ENCODE results near the gene ZNF746. TPM values are rescaled to one million over a fixed set of nuclear protein-coding genes. Genes with fewer than 3 reads are reported as not detected.

The ZNF746 gene
- total and polyA plus RNA-seq, 5 experiments from 2014 or later, result 5.9 to 26.0 (median 10.9) TPM

DNA sequence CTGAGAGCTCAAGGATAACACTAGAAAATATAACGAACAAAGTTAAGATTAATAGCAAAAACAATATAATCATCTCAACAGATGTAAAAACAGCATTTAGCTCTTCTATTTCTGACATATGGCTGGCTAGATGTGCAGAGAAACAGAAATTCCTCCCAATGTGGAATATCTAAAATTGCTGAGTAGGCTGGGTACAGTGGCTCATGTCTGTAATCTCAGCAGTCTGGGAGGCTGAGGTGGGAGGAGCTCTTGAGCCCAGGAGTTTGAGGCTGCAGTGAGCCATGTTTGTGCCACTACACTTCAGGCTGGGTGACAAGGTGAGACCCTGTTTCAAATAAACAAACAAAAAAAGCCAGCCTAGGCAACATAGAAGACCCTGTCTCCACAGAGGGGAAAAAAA is 18.0 kb downstream of the ZNF746 start:
- Mint-ChIP-seq H3K27me3 (no peaks in the 10 kb centered on the region), H3K9me3 (peaks cover 0 to 13% (median 5%) of the 10 kb centered on the region in 9 donors), H3K27ac (no peak overlapping the region), H3K4me1 (peaks cover 0 to 9% (median 5%) of the 10 kb centered on the region in 4 donors), H3K4me3 (no peak overlapping the region), H3K36me3 (peaks cover 12 to 66% (median 26%) of the 10 kb centered on the region in 3 donors)
- DNase-seq (no peak), ATAC-seq (no peak)
- POLR2A ChIA-PET, result interaction anchor here (0.9 kb wide), 1 partner anchor 19 kb away, joined by 4 read pairs; the partner anchor contains the start of gene ZNF777

GRCh38 chr7:149478754-149479153 is 18.9 kb downstream of the ZNF746 start:
- Mint-ChIP-seq H3K27me3 (no peaks in the 10 kb centered on the region), H3K4me3 (no peak overlapping the region), H3K9me3 (peaks cover 0 to 13% (median 5%) of the 10 kb centered on the region in 9 donors), H3K36me3 (peaks cover 12 to 69% (median 33%) of the 10 kb centered on the region in 3 donors), H3K4me1 (peaks cover 0 to 8% (median 5%) of the 10 kb centered on the region in 4 donors), H3K27ac (peak overlapping the region in 2 of 10 donors; percentile 27 to 30)
- DNase-seq (no peak), ATAC-seq (no peak)
- POLR2A ChIA-PET, result no interaction called here

- no peak for DNase-seq
- Mint-ChIP-seq H3K4me3 (no peak overlapping the region), H3K36me3 (peaks cover 12 to 69% (median 34%) of the 10 kb centered on the region in 3 donors), H3K27ac (peak overlapping the region in 6 of 10 donors; percentile 27 to 65 (median 45)), H3K4me1 (peaks cover 0 to 8% (median 5%) of the 10 kb centered on the region in 4 donors), H3K27me3 (no peaks in the 10 kb centered on the region), H3K9me3 (peaks cover 0 to 13% (median 5%) of the 10 kb centered on the region in 9 donors)
- no peak for ATAC-seq
- POLR2A ChIA-PET, result no interaction called here
Measured at GRCh38 chr7:149477494-149478443, 19.8 kb downstream of the ZNF746 start.

- no peak for ATAC-seq
- Mint-ChIP-seq H3K4me1 (peaks cover 0 to 8% (median 5%) of the 10 kb centered on the region in 4 donors), H3K9me3 (peaks cover 0 to 13% (median 5%) of the 10 kb centered on the region in 9 donors), H3K36me3 (peaks cover 15 to 69% (median 39%) of the 10 kb centered on the region in 3 donors), H3K27ac (peak overlapping the region in 1 of 10 donors; percentile 11), H3K27me3 (no peaks in the 10 kb centered on the region), H3K4me3 (no peak overlapping the region)
- POLR2A ChIA-PET, result interaction anchor here (0.7 kb wide), 1 partner anchor 449 kb away, joined by 6 read pairs; the partner anchor contains the start of gene PDIA4
- DNase-seq, result no peak
Measured at GRCh38 chr7:149476791-149477190, 20.8 kb downstream of the ZNF746 start.

DNA sequence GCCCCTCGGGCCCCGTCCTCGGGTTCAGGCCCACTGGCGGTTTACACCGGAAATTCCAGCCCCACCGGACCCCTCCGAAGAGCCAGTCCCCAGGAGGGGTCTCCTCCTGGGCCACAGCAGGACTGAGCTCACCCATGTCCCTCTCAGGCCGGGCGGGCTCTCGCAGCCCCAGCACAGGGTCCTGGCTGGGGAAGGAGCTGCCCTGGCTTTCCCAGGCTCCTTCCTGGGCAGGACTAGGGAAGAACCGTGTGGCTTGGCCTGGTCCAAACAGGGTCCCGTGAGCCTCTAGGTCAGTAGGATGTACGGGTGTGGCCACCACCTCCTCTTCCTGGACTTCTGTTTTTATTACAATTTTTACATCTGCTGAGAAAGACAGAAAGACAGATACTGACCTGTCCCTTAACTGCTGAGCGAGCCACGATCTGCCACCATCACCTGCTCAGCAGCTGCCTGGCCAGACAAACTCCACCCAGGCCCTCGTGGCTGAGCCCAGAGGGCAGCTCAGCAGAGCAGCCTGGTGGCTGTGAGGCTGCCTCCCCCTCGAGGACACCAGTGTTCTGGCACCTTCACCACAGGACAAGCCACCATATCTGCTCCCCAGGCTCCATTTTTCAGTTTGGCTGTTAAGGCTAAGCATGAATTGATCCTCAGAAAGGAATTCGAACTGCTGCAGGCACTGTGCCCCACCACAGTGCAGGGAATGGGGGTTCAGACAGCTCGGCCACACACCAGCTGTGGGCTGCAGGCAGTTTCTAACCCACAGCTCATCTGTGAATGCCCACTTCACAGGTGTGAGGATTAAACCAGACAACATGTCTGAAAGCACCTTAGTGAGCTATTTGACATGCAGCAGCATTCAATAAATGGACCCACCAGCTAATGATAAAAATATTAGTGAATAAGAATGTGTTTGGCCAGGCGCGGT is 22.2 kb downstream of the ZNF746 start:
- Mint-ChIP-seq H3K27ac (peak overlapping the region in 3 of 10 donors; percentile 11 to 60 (median 51)), H3K9me3 (peaks cover 0 to 13% (median 5%) of the 10 kb centered on the region in 9 donors), H3K36me3 (peaks cover 15 to 64% (median 36%) of the 10 kb centered on the region in 3 donors), H3K4me1 (peaks cover 0 to 8% (median 5%) of the 10 kb centered on the region in 4 donors), H3K4me3 (no peak overlapping the region), H3K27me3 (no peaks in the 10 kb centered on the region)
- ATAC-seq (no peak), DNase-seq (no peak)
- POLR2A ChIA-PET, result no interaction called here

DNA sequence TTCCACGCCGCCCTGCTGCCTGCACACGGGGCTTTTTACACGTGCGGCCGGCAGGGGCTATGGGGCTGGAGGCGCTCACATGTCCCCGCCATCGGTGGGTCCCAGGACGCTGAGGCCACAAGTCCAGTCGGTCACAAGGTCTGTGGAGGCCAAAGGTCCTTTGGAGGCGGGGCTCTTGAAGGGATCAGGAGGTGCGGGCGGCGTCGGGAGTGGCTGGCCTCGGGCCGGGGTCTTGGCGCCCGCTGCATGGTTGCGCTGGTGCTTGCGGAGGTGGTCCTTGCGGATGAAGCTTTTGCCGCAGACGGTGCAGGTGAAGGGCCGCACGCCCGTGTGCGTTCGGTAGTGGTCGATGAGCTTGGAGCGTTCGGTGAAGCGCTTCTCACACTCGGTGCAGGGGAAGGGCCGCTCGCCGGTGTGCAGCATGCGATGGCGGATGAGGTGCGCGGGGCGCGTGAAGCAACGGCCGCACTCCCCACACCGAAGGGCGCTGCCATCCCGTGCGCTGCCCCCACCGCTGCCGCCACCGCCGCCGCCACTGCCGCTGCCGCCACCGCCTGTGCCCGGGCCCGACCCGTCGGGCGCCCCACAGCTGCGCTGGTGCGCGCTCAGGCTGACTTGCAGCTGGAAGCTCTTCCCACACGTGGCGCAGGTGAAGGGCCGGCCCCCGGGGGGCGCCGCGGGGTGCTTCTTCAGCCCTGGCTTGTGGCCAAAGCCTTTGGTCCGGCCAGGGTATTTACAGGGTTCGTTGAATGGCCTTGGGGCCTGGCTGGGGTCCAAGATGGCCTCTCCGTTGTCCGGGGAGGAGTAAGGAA is 23.1 kb downstream of the ZNF746 start:
- no peak overlapping the region for H3K4me3 Mint-ChIP-seq
- POLR2A ChIA-PET, result no interaction called here
- no peak for DNase-seq
- ATAC-seq, result no peak
- H3K27me3 Mint-ChIP-seq, result no peaks in the 10 kb centered on the region
- peaks cover 15 to 55% (median 30%) of the 10 kb centered on the region in 3 donors for H3K36me3 Mint-ChIP-seq
- peaks cover 0 to 8% (median 5%) of the 10 kb centered on the region in 4 donors for H3K4me1 Mint-ChIP-seq
- H3K9me3 Mint-ChIP-seq, result peaks cover 0 to 13% (median 5%) of the 10 kb centered on the region in 9 donors
- no peak overlapping the region for H3K27ac Mint-ChIP-seq

DNA sequence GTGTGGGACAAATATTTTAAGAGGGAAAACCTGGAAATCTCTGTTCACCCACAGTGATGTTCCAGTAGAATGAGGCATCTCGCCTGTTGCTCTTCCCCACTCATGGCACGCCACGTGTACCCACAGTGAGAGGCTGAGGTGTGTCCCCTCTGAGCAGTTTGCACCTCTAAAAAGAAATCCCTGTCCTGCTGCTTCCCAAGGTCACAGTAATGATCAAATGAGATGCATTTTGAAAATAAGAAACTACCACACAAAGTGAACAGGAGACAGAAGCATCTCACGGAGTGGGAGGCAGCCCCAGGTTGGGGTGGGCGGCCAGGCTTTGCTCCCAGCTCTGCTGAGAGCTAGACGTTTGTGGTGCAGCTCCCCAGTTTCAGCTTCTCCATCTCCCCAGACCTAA is 24.4 kb downstream of the ZNF746 start:
- POLR2A ChIA-PET, result no interaction called here
- ATAC-seq (no peak), DNase-seq (no peak)
- H3K4me1 Mint-ChIP-seq, result peaks cover 0 to 8% (median under 1%) of the 10 kb centered on the region in 4 donors
- H3K27me3 Mint-ChIP-seq, result peaks cover 0 to 3% (median 0%) of the 10 kb centered on the region in 5 donors
- peaks cover 4 to 44% (median 19%) of the 10 kb centered on the region in 3 donors for H3K36me3 Mint-ChIP-seq
- peaks cover 0 to 1% (median 0%) of the 10 kb centered on the region in 9 donors for H3K9me3 Mint-ChIP-seq
- H3K4me3 Mint-ChIP-seq, result no peak overlapping the region
- peak overlapping the region in 2 of 10 donors; percentile 34 to 57 for H3K27ac Mint-ChIP-seq

DNA sequence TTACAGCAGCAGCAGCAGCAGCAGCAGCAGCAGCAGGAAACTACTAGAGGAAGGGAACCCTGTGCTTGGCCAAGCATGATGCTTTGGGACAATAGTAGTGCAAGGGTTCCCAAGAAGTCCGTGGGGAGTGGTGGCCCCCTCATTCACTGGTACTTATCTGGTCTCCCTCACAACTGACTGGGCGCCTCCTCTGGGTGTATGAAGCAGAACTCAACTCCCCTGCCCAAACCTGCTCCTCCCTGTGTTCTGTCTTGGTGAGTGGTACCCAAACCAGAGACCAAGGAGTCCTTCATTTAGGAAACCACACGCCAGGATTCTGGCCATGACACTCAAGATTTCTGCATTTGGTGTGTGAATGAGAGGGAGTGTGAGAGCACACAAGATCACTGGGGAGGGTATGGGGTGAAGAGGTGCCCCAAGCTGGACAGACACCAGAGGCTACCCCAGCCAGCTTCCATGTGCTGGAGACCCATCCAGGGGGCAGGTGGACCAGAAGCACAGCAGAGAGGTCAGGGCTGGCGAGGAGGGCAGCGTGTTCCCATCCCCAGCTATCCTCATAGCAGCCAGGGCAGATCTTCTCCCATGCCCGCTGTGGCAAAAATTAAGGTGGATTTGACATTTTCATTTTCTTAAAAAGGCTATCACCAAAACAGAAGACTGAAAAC is 26.2 kb downstream of the ZNF746 start:
- peaks cover 3 to 28% (median 13%) of the 10 kb centered on the region in 3 donors for H3K36me3 Mint-ChIP-seq

GRCh38 chr7:149469806-149470205 is 27.8 kb downstream of the ZNF746 start:
- Mint-ChIP-seq H3K27me3 (peaks cover 1 to 11% (median 4%) of the 10 kb centered on the region in 5 donors), H3K4me1 (peaks cover 0 to 2% (median 0%) of the 10 kb centered on the region in 4 donors), H3K36me3 (peaks cover 3 to 17% (median 16%) of the 10 kb centered on the region in 3 donors), H3K9me3 (peaks cover 0 to 5% (median 0%) of the 10 kb centered on the region in 9 donors), H3K4me3 (no peak overlapping the region), H3K27ac (no peak overlapping the region)
- ATAC-seq (no peak), DNase-seq (no peak)
- POLR2A ChIA-PET, result interaction anchor here (0.6 kb wide), 1 partner anchor 382 kb away, joined by 8 read pairs; no protein-coding TSS in a partner anchor

More for the DNA sequence above, 26.2 kb downstream of the ZNF746 start:
- POLR2A ChIA-PET, result no interaction called here
- Mint-ChIP-seq H3K27ac (peak overlapping the region in 1 of 10 donors; percentile 49), H3K4me3 (no peak overlapping the region), H3K9me3 (peaks cover 0 to 1% (median 0%) of the 10 kb centered on the region in 9 donors), H3K27me3 (peaks cover 0 to 3% (median 1%) of the 10 kb centered on the region in 5 donors), H3K4me1 (peaks cover 0 to 8% (median under 1%) of the 10 kb centered on the region in 4 donors)
- ATAC-seq (no peak), DNase-seq (no peak)

GRCh38 chr7:149468208-149468607 is 29.4 kb downstream of the ZNF746 start:
- DNase-seq (no peak), ATAC-seq (no peak)
- peaks cover 1 to 15% (median 8%) of the 10 kb centered on the region in 5 donors for H3K27me3 Mint-ChIP-seq
- H3K4me3 Mint-ChIP-seq, result no peak overlapping the region
- H3K36me3 Mint-ChIP-seq, result peaks cover 3 to 9% (median 8%) of the 10 kb centered on the region in 3 donors
- POLR2A ChIA-PET, result no interaction called here
- no peak overlapping the region for H3K27ac Mint-ChIP-seq
- peaks cover 0 to 5% (median 0%) of the 10 kb centered on the region in 9 donors for H3K9me3 Mint-ChIP-seq
- peaks cover 0 to 2% (median 0%) of the 10 kb centered on the region in 4 donors for H3K4me1 Mint-ChIP-seq

- POLR2A ChIA-PET, result no interaction called here
- H3K27me3 Mint-ChIP-seq, result peaks cover 1 to 15% (median 8%) of the 10 kb centered on the region in 5 donors
- no peak overlapping the region for H3K4me3 Mint-ChIP-seq
- ATAC-seq, result no peak
- H3K36me3 Mint-ChIP-seq, result peaks cover under 1 to 4% (median 1%) of the 10 kb centered on the region in 3 donors
- H3K27ac Mint-ChIP-seq, result no peak overlapping the region
- peaks cover 0 to 2% (median 0%) of the 10 kb centered on the region in 4 donors for H3K4me1 Mint-ChIP-seq
- DNase-seq, result no peak
- H3K9me3 Mint-ChIP-seq, result peaks cover 0 to 5% (median 0%) of the 10 kb centered on the region in 9 donors
Measured at GRCh38 chr7:149467321-149467859, 30.2 kb downstream of the ZNF746 start.
